Dedifferentiated amniotic fluid mesenchymal stem cell (primary cell): ENCODE results near the gene MORF4L2.
"Not testable (repeated sequence)": the region's sequence is repeated elsewhere in the genome, so short reads cannot be mapped to it uniquely, and the experiment has no call there.

Source experiments
- DNase-seq: peaks from one replicate; pipeline ENCODE4 v3.0.0-alpha.2; 2016; ENCODE audit errors: extremely low spot score

Gene MORF4L2

GRCh38 chrX:103678199-103678993 is 8.1 kb downstream of the MORF4L2 start:
- DNase-seq, result no peak

- no peak for DNase-seq
Observed at GRCh38 chrX:103674531-103675454, 11.7 kb downstream of the MORF4L2 start.

GRCh38 chrX:103669745-103670144 is 16.8 kb downstream of the MORF4L2 start:
- no peak for DNase-seq

DNA sequence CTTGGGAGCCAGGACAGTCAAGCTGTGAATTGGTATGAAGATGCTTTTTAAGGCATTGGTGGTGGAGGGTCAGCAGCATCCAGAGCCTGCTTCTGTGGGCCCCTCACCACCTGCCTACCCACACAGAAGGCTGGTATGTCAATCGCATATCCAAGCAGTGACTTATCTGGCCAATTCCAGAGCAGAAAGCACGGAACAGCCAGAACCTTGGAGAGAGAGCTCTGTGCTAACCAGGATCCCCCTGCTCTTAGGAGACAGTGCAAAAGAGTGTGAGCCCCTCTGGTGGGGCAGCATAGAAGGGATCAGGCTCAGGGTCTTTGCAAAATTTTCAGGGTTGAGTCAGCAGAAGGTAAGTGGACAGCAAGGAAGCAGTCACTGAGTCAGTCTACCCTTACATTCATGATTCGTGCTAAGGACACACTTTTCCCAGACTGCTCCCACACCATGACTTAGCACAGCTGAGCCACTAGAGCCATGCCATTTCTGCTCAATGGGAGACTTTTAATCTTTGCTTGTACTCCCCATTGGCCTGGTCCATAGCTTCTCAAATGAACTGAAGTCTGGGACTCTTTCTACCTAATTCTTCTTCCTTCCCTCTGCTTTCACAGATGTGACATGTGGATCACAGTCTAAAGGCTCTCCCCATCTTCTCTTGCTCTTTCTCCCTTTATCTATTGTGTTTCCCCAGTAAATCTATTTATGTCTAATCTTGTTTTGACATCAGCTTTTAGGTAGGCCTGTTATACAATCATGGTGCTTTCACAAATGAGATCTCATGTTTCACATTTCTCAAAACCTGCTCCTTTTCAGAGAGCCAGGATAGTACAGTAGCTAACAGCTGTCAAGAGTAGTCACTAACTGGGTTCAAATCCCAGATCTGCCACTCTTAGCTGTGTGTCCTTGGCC is 20.0 kb downstream of the MORF4L2 start:
- DNase-seq, result no peak

- DNase-seq, result no peak
Observed at GRCh38 chrX:103663981-103664762, 22.3 kb downstream of the MORF4L2 start.

- DNase-seq, result not testable (repeated sequence)
Observed at GRCh38 chrX:103659460-103659859, 27.0 kb downstream of the MORF4L2 start.

- no peak for DNase-seq
Observed at GRCh38 chrX:103658681-103659433, 27.6 kb downstream of the MORF4L2 start.

GRCh38 chrX:103657066-103657465 is 29.4 kb downstream of the MORF4L2 start:
- DNase-seq, result not testable (repeated sequence)

GRCh38 chrX:103656617-103657016 is 29.9 kb downstream of the MORF4L2 start:
- DNase-seq, result no peak

DNA sequence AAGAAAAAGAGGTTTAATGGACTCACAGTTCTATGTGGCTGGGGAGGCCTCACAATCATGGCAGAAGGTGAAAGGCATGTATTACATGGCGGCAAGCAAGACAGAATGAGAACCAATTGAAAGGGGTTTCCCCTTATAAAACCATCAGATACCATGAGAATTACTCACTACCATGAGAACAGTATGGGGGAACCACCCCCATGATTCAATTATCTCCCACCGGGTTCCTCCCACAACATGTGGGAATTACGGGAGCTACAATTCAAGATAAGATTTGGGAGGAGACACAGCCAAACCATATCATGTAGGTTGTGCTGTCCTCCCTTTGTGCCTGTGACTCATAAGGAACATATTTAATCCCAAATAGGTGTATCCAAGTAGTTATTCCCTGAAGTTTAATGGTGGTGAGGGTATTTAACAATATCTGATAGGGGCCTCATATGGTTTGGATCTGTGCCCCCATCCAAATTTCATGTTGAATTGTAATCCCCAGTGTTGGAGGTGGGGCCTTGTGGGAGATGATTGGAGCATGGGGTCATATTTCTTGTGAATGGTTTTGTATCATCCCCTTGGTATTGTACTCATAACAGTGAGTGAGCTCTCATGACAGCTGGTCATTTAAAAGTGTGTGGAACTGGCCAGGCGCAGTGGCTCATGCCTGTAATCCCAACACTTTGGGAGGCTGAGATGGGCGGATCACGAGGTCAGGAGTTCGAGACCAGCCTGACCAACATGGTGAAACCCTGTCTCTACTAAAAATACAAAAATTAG is 31.1 kb downstream of the MORF4L2 start:
- not testable (repeated sequence) for DNase-seq

- no peak for DNase-seq
Observed at GRCh38 chrX:103651151-103651773, 35.2 kb downstream of the MORF4L2 start.

DNA sequence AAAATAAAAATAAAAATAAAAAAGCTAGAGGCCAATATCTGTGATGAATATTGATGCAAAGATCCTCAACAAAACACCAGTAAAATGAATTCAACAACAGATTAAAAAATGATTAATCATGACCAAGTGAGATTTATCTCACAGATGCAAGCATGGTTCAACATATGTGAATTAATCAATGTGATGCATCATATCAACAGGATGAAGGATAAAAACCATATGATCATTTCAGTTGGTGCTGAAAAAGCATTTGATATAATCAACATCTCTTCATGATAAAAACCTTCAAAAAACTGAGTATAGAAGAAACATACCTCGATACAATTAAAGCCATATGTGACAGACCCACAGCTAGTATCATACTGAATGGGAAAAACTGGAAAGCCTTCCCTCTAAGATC is 38.9 kb downstream of the MORF4L2 start:
- no peak for DNase-seq

DNA sequence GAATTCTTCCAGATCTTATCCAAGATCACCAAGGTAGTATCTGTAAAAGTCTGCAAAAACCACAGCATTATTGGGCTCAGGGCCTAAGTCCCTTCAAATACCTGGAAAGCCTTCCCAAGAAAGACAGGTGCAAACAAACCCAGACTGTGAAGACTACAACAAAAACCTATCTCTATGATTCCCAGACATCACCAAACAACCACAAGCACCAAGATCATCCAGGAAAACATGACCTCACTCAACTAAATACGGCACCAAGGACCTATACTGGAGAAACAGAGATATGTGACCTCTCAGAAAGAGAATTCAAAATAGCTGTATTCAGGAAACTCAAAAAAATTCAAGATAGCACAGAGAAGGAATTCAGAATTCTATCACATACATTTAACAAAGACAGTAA is 42.4 kb downstream of the MORF4L2 start:
- no peak for DNase-seq

DNA sequence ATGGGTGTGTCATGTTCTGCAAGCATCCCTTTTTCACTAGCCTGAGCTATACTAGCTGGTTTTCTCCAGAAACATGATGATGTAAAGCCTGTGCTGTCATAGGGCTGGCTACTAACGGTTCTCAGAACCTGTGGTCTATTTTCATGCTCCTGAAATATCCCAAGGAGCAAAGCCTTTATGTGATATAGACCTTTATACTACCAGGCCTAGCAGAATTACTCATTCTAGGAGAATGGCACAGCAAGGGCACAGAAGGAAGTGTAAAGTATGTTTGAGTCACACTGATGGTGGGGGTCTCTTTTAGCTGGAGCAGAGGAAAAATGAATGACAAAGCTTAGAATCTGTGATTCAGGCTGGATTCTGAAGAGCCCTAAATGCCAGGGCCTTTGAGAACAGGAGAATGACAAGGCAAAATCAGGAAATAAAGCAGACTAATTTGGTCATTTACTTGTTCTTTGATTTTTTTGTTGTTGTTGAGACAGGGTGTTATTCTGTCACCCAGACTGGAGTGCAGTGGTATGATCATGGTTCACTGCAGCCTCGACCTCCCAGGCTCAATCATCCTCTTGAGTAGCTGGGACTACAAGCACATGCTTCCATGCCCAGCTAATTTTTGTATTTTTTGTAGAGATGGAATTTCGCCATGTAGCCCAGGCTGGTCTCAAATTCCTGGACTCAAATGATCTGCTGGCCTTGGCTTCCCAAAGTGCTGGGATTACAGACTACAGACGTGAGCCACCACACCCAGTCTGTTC is 45.9 kb downstream of the MORF4L2 start:
- DNase-seq, result no peak

- not testable (repeated sequence) for DNase-seq
Observed at GRCh38 chrX:103638479-103639346, 47.8 kb downstream of the MORF4L2 start.

GRCh38 chrX:103637604-103638338 is 48.7 kb downstream of the MORF4L2 start:
- no peak for DNase-seq
